ENCODE data around the gene FOXE3.

DNA sequence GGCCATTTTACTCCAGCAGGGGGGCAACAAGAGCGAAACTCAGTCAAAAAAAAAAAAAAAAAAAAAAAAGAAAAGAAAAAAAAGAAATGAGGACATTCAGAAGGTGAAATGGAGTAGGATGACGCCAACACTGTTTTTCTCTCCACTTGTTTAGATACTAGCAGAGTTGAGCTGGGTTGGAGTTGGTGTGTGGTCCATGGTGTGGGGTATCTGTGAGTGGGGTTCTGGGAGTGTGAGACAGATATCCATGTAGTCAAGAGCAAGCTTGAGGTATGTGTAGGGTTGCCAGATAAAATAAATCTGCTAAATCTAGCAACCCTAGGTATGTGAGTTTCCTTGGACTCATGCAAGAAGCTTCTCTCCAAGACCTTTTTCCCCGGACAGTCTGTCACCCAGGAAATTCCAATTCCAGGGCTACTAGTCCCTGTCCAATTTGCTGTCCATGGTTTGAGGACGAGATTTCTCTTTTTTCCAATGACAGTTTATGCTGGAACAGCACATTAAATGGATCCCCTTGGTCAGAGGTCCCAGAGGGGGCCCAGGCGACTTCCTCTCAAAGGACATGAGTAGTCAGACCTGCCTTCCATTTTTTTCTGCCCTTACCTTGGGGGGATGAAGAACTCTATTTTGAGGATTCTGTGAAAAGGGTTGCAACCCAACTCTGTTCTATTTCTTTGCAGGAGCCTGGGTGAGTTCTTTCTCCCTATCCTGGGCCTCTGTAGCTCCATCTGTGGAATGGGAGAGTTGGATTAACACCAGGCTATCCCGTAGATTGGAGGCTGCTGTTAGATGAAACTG, 19.6 kb downstream of the FOXE3 start:
- TF ChIP-seq, protein P1, sequence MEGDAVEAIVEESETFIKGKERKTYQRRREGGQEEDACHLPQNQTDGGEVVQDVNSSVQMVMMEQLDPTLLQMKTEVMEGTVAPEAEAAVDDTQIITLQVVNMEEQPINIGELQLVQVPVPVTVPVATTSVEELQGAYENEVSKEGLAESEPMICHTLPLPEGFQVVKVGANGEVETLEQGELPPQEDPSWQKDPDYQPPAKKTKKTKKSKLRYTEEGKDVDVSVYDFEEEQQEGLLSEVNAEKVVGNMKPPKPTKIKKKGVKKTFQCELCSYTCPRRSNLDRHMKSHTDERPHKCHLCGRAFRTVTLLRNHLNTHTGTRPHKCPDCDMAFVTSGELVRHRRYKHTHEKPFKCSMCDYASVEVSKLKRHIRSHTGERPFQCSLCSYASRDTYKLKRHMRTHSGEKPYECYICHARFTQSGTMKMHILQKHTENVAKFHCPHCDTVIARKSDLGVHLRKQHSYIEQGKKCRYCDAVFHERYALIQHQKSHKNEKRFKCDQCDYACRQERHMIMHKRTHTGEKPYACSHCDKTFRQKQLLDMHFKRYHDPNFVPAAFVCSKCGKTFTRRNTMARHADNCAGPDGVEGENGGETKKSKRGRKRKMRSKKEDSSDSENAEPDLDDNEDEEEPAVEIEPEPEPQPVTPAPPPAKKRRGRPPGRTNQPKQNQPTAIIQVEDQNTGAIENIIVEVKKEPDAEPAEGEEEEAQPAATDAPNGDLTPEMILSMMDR (IDR thresholded peaks at IDR 0.05) = no peak
- TF ChIP-seq POLR2A (IDR thresholded peaks at IDR 0.05) (no peak), EP300 (IDR thresholded peaks at IDR 0.05) (no peak)

All from ovary (tissue), 3 donors.